Measurements from ENCODE around the gene ARHGEF12.
"Not testable (repeated sequence)": the region's sequence is repeated elsewhere in the genome, so short reads cannot be mapped to it uniquely, and the experiment has no call there.

Gene ARHGEF12

GRCh38 chr11:120501976-120502755 is 166.0 kb downstream of the ARHGEF12 start:
- no peak for DNase-seq

GRCh38 chr11:120503529-120503928 is 167.3 kb downstream of the ARHGEF12 start:
- DNase-seq, result not testable (repeated sequence)

- DNase-seq, result no peak
Measured at GRCh38 chr11:120505801-120506425, 169.7 kb downstream of the ARHGEF12 start.

GRCh38 chr11:120509346-120510053 is 173.3 kb downstream of the ARHGEF12 start:
- no peak for DNase-seq

GRCh38 chr11:120510406-120511115 is 174.3 kb downstream of the ARHGEF12 start:
- DNase-seq, result no peak

GRCh38 chr11:120511116-120511819 is 175.1 kb downstream of the ARHGEF12 start, which contains the start of gene GRIK4:
GRIK4 (plus strand) TSS chr11:120511748; CDS start chr11:120660319, 148,571 bp downstream.
- DNase-seq, result peak; percentile 43

GRCh38 chr11:120511820-120512738 is 175.9 kb downstream of the ARHGEF12 start:
- DNase-seq, result no peak

- DNase-seq, result no peak
Measured at GRCh38 chr11:120512739-120513435, 176.7 kb downstream of the ARHGEF12 start.

- no peak for DNase-seq
Measured at GRCh38 chr11:120513436-120514315, 177.5 kb downstream of the ARHGEF12 start.

- DNase-seq, result no peak
Measured at GRCh38 chr11:120514541-120515121, 178.4 kb downstream of the ARHGEF12 start.

GRCh38 chr11:120515186-120515723 is 179.0 kb downstream of the ARHGEF12 start:
- DNase-seq, result no peak

GRCh38 chr11:120516461-120517389 is 180.5 kb downstream of the ARHGEF12 start:
- DNase-seq, result no peak

- DNase-seq, result no peak
Measured at GRCh38 chr11:120517390-120517761, 181.2 kb downstream of the ARHGEF12 start.

- no peak for DNase-seq
Measured at GRCh38 chr11:120517801-120518291, 181.6 kb downstream of the ARHGEF12 start.

- DNase-seq, result no peak
Measured at GRCh38 chr11:120518356-120518755, 182.1 kb downstream of the ARHGEF12 start.

GRCh38 chr11:120519474-120519873 is 183.3 kb downstream of the ARHGEF12 start:
- no peak for DNase-seq

- DNase-seq, result no peak
Measured at GRCh38 chr11:120520091-120520822, 184.0 kb downstream of the ARHGEF12 start.

All from NCI-H1048 (cell line).